Measurements from ENCODE around the gene CCDC171.

Gene CCDC171

GRCh38 chr9:15552636-15553527 is at the start of gene CCDC171:
TSS of gene CCDC171 (plus strand) at chr9:15553043. CDS start at chr9:15564089, 11,046 bp downstream.
- H3K4me1 ChIP-seq (ENCODE audit: control insufficient read depth, insufficient read depth, low read length): no peaks in the 10 kb centered on the region
- peak within 1 kb of the TSS; percentile 87 for H3K9ac ChIP-seq (ENCODE audit: low read length)
- H3K36me3 ChIP-seq (ENCODE audit: control insufficient read depth, insufficient read depth, low read length): no peaks in the 10 kb centered on the region
- H3K4me3 ChIP-seq (ENCODE audit: low read length): peak within 1 kb of the TSS; percentile 100
- no peaks in the 10 kb centered on the region for H3K27me3 ChIP-seq (ENCODE audit: control insufficient read depth, insufficient read depth, low read length)
- no peaks in the 10 kb centered on the region for H3K9me3 ChIP-seq (ENCODE audit: control insufficient read depth, low read length)

- Histone ChIP-seq H3K4me1 (ENCODE audit: control insufficient read depth, insufficient read depth, low read length) (no peaks in the 10 kb centered on the region), H3K9me3 (ENCODE audit: control insufficient read depth, low read length) (no peaks in the 10 kb centered on the region), H3K27me3 (ENCODE audit: control insufficient read depth, insufficient read depth, low read length) (no peaks in the 10 kb centered on the region), H3K9ac (ENCODE audit: low read length) (no peak overlapping the region), H3K4me3 (ENCODE audit: low read length) (no peak overlapping the region), H3K36me3 (ENCODE audit: control insufficient read depth, insufficient read depth, low read length) (no peaks in the 10 kb centered on the region)
Observed at GRCh38 chr9:15505921-15506320, 46.9 kb upstream of the CCDC171 start.

GRCh38 chr9:15509931-15510788 is 42.7 kb upstream of the CCDC171 start:
- Histone ChIP-seq H3K27me3 (ENCODE audit: control insufficient read depth, insufficient read depth, low read length) (no peaks in the 10 kb centered on the region), H3K4me1 (ENCODE audit: control insufficient read depth, insufficient read depth, low read length) (no peaks in the 10 kb centered on the region), H3K9ac (ENCODE audit: low read length) (peak overlapping the region; percentile 89), H3K4me3 (ENCODE audit: low read length) (peak overlapping the region; percentile 95), H3K9me3 (ENCODE audit: control insufficient read depth, low read length) (no peaks in the 10 kb centered on the region), H3K36me3 (ENCODE audit: control insufficient read depth, insufficient read depth, low read length) (no peaks in the 10 kb centered on the region)

- no peaks in the 10 kb centered on the region for H3K27me3 ChIP-seq (ENCODE audit: control insufficient read depth, insufficient read depth, low read length)
- H3K9ac ChIP-seq (ENCODE audit: low read length): peak within 1 kb of the TSS; percentile 89
- peak within 1 kb of the TSS; percentile 95 for H3K4me3 ChIP-seq (ENCODE audit: low read length)
- H3K4me1 ChIP-seq (ENCODE audit: control insufficient read depth, insufficient read depth, low read length): no peaks in the 10 kb centered on the region
- no peaks in the 10 kb centered on the region for H3K9me3 ChIP-seq (ENCODE audit: control insufficient read depth, low read length)
- no peaks in the 10 kb centered on the region for H3K36me3 ChIP-seq (ENCODE audit: control insufficient read depth, insufficient read depth, low read length)
Observed at GRCh38 chr9:15510789-15511575, 41.9 kb upstream of the CCDC171 start, which contains the start of gene PSIP1. TSS of gene PSIP1 (minus strand) at chr9:15510970. CDS start at chr9:15510188, 782 bp downstream.

- Histone ChIP-seq H3K27me3 (ENCODE audit: control insufficient read depth, insufficient read depth, low read length) (no peaks in the 10 kb centered on the region), H3K4me1 (ENCODE audit: control insufficient read depth, insufficient read depth, low read length) (no peaks in the 10 kb centered on the region), H3K9ac (ENCODE audit: low read length) (no peak overlapping the region), H3K36me3 (ENCODE audit: control insufficient read depth, insufficient read depth, low read length) (no peaks in the 10 kb centered on the region), H3K9me3 (ENCODE audit: control insufficient read depth, low read length) (no peaks in the 10 kb centered on the region), H3K4me3 (ENCODE audit: low read length) (no peak overlapping the region)
Observed at GRCh38 chr9:15512204-15512603, 40.6 kb upstream of the CCDC171 start.

GRCh38 chr9:15512889-15513288 is 40.0 kb upstream of the CCDC171 start:
- Histone ChIP-seq H3K4me1 (ENCODE audit: control insufficient read depth, insufficient read depth, low read length) (no peaks in the 10 kb centered on the region), H3K27me3 (ENCODE audit: control insufficient read depth, insufficient read depth, low read length) (no peaks in the 10 kb centered on the region), H3K9ac (ENCODE audit: low read length) (no peak overlapping the region), H3K4me3 (ENCODE audit: low read length) (no peak overlapping the region), H3K36me3 (ENCODE audit: control insufficient read depth, insufficient read depth, low read length) (no peaks in the 10 kb centered on the region), H3K9me3 (ENCODE audit: control insufficient read depth, low read length) (no peaks in the 10 kb centered on the region)

GRCh38 chr9:15513335-15513734 is 39.5 kb upstream of the CCDC171 start:
- Histone ChIP-seq H3K9ac (ENCODE audit: low read length) (no peak overlapping the region), H3K9me3 (ENCODE audit: control insufficient read depth, low read length) (no peaks in the 10 kb centered on the region), H3K36me3 (ENCODE audit: control insufficient read depth, insufficient read depth, low read length) (no peaks in the 10 kb centered on the region), H3K4me3 (ENCODE audit: low read length) (no peak overlapping the region), H3K4me1 (ENCODE audit: control insufficient read depth, insufficient read depth, low read length) (no peaks in the 10 kb centered on the region), H3K27me3 (ENCODE audit: control insufficient read depth, insufficient read depth, low read length) (no peaks in the 10 kb centered on the region)

- Histone ChIP-seq H3K9me3 (ENCODE audit: control insufficient read depth, low read length) (no peaks in the 10 kb centered on the region), H3K36me3 (ENCODE audit: control insufficient read depth, insufficient read depth, low read length) (no peaks in the 10 kb centered on the region), H3K4me1 (ENCODE audit: control insufficient read depth, insufficient read depth, low read length) (no peaks in the 10 kb centered on the region), H3K4me3 (ENCODE audit: low read length) (no peak overlapping the region), H3K27me3 (ENCODE audit: control insufficient read depth, insufficient read depth, low read length) (no peaks in the 10 kb centered on the region), H3K9ac (ENCODE audit: low read length) (no peak overlapping the region)
Observed at GRCh38 chr9:15519831-15520230, 33.0 kb upstream of the CCDC171 start.

GRCh38 chr9:15521254-15521653 is 31.6 kb upstream of the CCDC171 start:
- Histone ChIP-seq H3K4me3 (ENCODE audit: low read length) (no peak overlapping the region), H3K36me3 (ENCODE audit: control insufficient read depth, insufficient read depth, low read length) (no peaks in the 10 kb centered on the region), H3K9ac (ENCODE audit: low read length) (no peak overlapping the region), H3K27me3 (ENCODE audit: control insufficient read depth, insufficient read depth, low read length) (no peaks in the 10 kb centered on the region), H3K4me1 (ENCODE audit: control insufficient read depth, insufficient read depth, low read length) (no peaks in the 10 kb centered on the region), H3K9me3 (ENCODE audit: control insufficient read depth, low read length) (no peaks in the 10 kb centered on the region)

- no peaks in the 10 kb centered on the region for H3K27me3 ChIP-seq (ENCODE audit: control insufficient read depth, insufficient read depth, low read length)
- H3K4me3 ChIP-seq (ENCODE audit: low read length): no peak overlapping the region
- no peak overlapping the region for H3K9ac ChIP-seq (ENCODE audit: low read length)
- no peaks in the 10 kb centered on the region for H3K4me1 ChIP-seq (ENCODE audit: control insufficient read depth, insufficient read depth, low read length)
- no peaks in the 10 kb centered on the region for H3K9me3 ChIP-seq (ENCODE audit: control insufficient read depth, low read length)
- H3K36me3 ChIP-seq (ENCODE audit: control insufficient read depth, insufficient read depth, low read length): no peaks in the 10 kb centered on the region
Observed at GRCh38 chr9:15522130-15522755, 30.6 kb upstream of the CCDC171 start.

GRCh38 chr9:15524845-15525455 is 27.9 kb upstream of the CCDC171 start:
- Histone ChIP-seq H3K9ac (ENCODE audit: low read length) (no peak overlapping the region), H3K4me3 (ENCODE audit: low read length) (no peak overlapping the region), H3K27me3 (ENCODE audit: control insufficient read depth, insufficient read depth, low read length) (no peaks in the 10 kb centered on the region), H3K36me3 (ENCODE audit: control insufficient read depth, insufficient read depth, low read length) (no peaks in the 10 kb centered on the region), H3K9me3 (ENCODE audit: control insufficient read depth, low read length) (no peaks in the 10 kb centered on the region), H3K4me1 (ENCODE audit: control insufficient read depth, insufficient read depth, low read length) (no peaks in the 10 kb centered on the region)

Data from mucosa of stomach (tissue), 1 donor.